Gastrocnemius medialis (tissue), 4 donors: ENCODE measurements around the gene ABL1. TPM values are rescaled to one million over a fixed set of nuclear protein-coding genes. Genes with fewer than 3 reads are reported as not detected.

ENCODE experiments used
- ATAC-seq, 2 donors: fragments of 150-250 bp; one replicate each; pipeline ENCODE4 v1.9.1; 2016
- DNase-seq, 2 donors: peaks; one replicate each; pipeline ENCODE4 v3.0.0-alpha.2; 2019
- H3K27ac ChIP-seq, 4 donors: fragments of 200-600 bp; sonication (generic); 1 replicate in 1 of 4; 2 replicates in 3 of 4; pipeline ENCODE4 v1.5.1; 2016 to 2018; ENCODE audit warnings: mild to moderate bottlenecking in 2 of 4, moderate library complexity in 1 of 4
- H3K27me3 ChIP-seq, 3 donors: fragments of 200-600 bp; sonication (generic) in 2 of 3; 1 replicate in 1 of 3; 2 replicates in 2 of 3; pipeline versions ENCODE4 v1.5.1 to v1.6.0; 2016 to 2019; ENCODE audit warnings: mild to moderate bottlenecking in 1 of 3, moderate library complexity in 1 of 3
- H3K36me3 ChIP-seq, 2 donors: fragments of 200-600 bp; sonication (generic) in 1 of 2; one replicate each; pipeline ENCODE4 v1.5.1; 2017 to 2018
- H3K4me1 ChIP-seq, 2 donors: fragments of 200-600 bp; sonication (generic) in 1 of 2; one replicate each; pipeline ENCODE4 v1.5.1; 2016 to 2017; ENCODE audit warnings: mild to moderate bottlenecking in 2 of 2
- H3K4me3 ChIP-seq, 4 donors: fragments of 200-600 bp; sonication (generic) in 3 of 4; 1 replicate in 1 of 4; 2 replicates in 3 of 4; pipeline ENCODE4 v1.5.1; 2016 to 2019; ENCODE audit warnings: mild to moderate bottlenecking in 2 of 4
- H3K9me3 ChIP-seq, 3 donors: fragments of 200-600 bp; sonication (generic) in 2 of 3; 1 replicate in 1 of 3; 2 replicates in 2 of 3; pipeline ENCODE4 v1.5.1; 2016 to 2019
- POLR2A ChIP-seq, 2 donors: fragments of 450-650 bp; IDR thresholded peaks; one replicate each; pipeline ENCODE4 v1.6.1; 2017; ENCODE audit warnings: antibody characterized with exemption in 2 of 2, mild to moderate bottlenecking in 2 of 2, moderate library complexity in 2 of 2
- in situ Hi-C, 4 donors: fragments of 200-750 bp; cut with MboI; loops; one replicate each; pipeline versions ENCODE4 v1.15.0 to v1.8.0; 2017; ENCODE audit warnings: low sequenced_read_pairs in 4 of 4
- intact Hi-C: fragments of 100-400 bp; cut with DNase I; formaldehyde crosslinking; loops from one replicate; pipeline ENCODE4 v1.15.1; 2023; ENCODE audit warnings: low total_unique reads
- total RNA-seq, 4 donors: library from RNA; depleted of rRNA; stranded (reverse); fragments of >200 nt; gene quantifications; one replicate each; pipeline versions ENCODE4 v1.1.0 to v1.2.3, GENCODE V29; 2016
- TF ChIP-seq, protein P1 (sequence below), 5 experiments: fragments of 450-650 bp in 3 of 5; fragments of 200-600 bp in 2 of 5; sonication (generic) in 2 of 5; IDR thresholded peaks in 4 of 5; conservative IDR thresholded peaks in 1 of 5; 1 replicate in 4 of 5; 2 replicates in 1 of 5; pipeline ENCODE4 v1.5.1; 2016 to 2019; ENCODE audit warnings: antibody characterized with exemption in 5 of 5, mild to moderate bottlenecking in 3 of 5, moderate library complexity in 3 of 5

Gene ABL1
- total RNA-seq, 4 donors from 2014 or later: 22.8 to 55.5 (median 28.5) TPM

DNA sequence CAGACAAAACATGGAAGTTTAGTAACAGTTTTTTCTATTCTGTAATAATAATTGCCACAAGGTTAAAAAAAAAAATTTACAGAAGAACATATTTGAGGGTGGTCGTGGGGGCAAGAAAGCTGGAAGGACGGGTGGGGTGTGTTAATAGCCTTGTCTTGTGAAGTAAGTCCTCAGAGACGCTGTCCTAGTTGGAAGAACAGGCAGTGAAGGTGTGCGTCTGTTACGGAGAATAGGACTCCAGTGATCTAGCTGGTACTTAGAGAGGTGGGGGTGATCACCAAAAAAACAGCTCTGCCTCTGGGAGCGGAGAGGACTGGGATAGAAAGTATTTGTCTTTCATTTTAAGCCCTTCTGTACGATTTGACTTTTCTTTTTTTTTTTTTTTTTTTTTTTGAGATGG, 17.7 kb downstream of the ABL1 start:
- Histone ChIP-seq H3K27ac (peak overlapping the region in 3 of 4 donors; percentile 2 to 40 (median 17)), H3K36me3 (peaks cover 0 to 29% of the 10 kb centered on the region in 2 donors), H3K4me3 (no peak overlapping the region), H3K4me1 (peaks cover 2 to 7% of the 10 kb centered on the region in 2 donors), H3K9me3 (no peaks in the 10 kb centered on the region), H3K27me3 (no peaks in the 10 kb centered on the region)
- TF ChIP-seq, protein P1, sequence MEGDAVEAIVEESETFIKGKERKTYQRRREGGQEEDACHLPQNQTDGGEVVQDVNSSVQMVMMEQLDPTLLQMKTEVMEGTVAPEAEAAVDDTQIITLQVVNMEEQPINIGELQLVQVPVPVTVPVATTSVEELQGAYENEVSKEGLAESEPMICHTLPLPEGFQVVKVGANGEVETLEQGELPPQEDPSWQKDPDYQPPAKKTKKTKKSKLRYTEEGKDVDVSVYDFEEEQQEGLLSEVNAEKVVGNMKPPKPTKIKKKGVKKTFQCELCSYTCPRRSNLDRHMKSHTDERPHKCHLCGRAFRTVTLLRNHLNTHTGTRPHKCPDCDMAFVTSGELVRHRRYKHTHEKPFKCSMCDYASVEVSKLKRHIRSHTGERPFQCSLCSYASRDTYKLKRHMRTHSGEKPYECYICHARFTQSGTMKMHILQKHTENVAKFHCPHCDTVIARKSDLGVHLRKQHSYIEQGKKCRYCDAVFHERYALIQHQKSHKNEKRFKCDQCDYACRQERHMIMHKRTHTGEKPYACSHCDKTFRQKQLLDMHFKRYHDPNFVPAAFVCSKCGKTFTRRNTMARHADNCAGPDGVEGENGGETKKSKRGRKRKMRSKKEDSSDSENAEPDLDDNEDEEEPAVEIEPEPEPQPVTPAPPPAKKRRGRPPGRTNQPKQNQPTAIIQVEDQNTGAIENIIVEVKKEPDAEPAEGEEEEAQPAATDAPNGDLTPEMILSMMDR (IDR thresholded peaks at IDR 0.05 in 4 of 5, conservative IDR thresholded peaks at IDR 0.05 in 1 of 5): no peak
- TF ChIP-seq POLR2A (IDR thresholded peaks at IDR 0.05): no peak
- DNase-seq (no peak), ATAC-seq (no peak)
- in situ Hi-C loops: no loop called here
- intact Hi-C loops: no loop called here

DNA sequence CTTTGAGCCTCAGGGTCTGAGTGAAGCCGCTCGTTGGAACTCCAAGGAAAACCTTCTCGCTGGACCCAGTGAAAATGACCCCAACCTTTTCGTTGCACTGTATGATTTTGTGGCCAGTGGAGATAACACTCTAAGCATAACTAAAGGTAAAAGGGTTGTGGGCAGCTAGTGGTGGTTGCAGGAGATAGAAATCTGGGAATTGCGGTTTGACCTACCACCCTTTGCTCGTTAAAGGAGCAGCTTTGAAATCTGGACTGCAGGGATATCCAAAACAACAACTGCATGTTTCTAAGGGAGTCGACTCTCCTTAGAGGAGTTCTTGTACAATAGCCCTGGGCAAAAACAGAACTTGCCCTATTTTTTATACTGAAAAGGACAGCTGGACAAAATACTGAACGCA, 19.0 kb downstream of the ABL1 start:
- in situ Hi-C loops (no loop called here), intact Hi-C loops (no loop called here)
- TF ChIP-seq POLR2A (IDR thresholded peaks at IDR 0.05): no peak
- TF ChIP-seq, protein P1 (IDR thresholded peaks at IDR 0.05 in 4 of 5, conservative IDR thresholded peaks at IDR 0.05 in 1 of 5): no peak
- no peaks in the 10 kb centered on the region for H3K9me3 ChIP-seq
- H3K4me1 ChIP-seq: peaks cover 0 to 12% of the 10 kb centered on the region in 2 donors
- no peaks in the 10 kb centered on the region for H3K27me3 ChIP-seq
- H3K4me3 ChIP-seq: no peak overlapping the region
- H3K36me3 ChIP-seq: peaks cover 0 to 29% of the 10 kb centered on the region in 2 donors
- ATAC-seq: no peak
- DNase-seq: no peak
- H3K27ac ChIP-seq: peak overlapping the region in 1 of 4 donors; percentile 3

DNA sequence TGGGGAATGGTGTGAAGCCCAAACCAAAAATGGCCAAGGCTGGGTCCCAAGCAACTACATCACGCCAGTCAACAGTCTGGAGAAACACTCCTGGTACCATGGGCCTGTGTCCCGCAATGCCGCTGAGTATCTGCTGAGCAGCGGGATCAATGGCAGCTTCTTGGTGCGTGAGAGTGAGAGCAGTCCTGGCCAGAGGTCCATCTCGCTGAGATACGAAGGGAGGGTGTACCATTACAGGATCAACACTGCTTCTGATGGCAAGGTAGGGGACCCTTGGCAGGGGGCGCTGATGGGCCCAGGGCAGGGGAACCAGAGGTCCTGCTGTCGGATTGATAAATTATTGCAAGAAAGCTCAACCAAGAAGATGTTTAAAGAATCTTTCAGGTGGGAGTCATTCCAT, 19.8 kb downstream of the ABL1 start:
- ATAC-seq (no peak), DNase-seq (no peak)
- H3K36me3 ChIP-seq: peaks cover 0 to 29% of the 10 kb centered on the region in 2 donors
- H3K4me1 ChIP-seq: peaks cover 1 to 16% of the 10 kb centered on the region in 2 donors
- H3K27me3 ChIP-seq: no peaks in the 10 kb centered on the region
- no peak overlapping the region for H3K27ac ChIP-seq
- H3K9me3 ChIP-seq: no peaks in the 10 kb centered on the region
- in situ Hi-C loops (no loop called here), intact Hi-C loops (no loop called here)
- no peak overlapping the region for H3K4me3 ChIP-seq
- TF ChIP-seq POLR2A (IDR thresholded peaks at IDR 0.05): no peak
- TF ChIP-seq, protein P1 (IDR thresholded peaks at IDR 0.05 in 4 of 5, conservative IDR thresholded peaks at IDR 0.05 in 1 of 5): no peak

DNA sequence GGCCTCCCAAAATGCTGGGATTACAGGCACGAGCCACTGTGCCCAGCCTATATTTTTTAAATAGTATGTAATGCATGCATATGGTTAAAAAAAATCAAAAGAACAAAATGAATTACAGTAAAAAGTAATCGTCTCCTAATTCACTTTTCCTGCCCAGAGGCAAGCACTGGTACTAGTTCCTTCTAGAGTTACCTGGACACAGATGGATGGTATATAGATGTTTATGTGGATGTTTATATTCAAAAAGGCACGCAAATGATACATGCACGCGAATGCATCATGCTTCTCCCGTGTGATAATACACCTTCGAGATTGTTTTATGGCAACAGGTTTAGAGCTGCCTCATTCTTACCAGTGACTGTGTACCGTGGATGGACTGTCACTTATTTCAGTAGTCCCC, 21.4 kb downstream of the ABL1 start:
- Histone ChIP-seq H3K27me3 (no peaks in the 10 kb centered on the region), H3K9me3 (no peaks in the 10 kb centered on the region), H3K4me3 (no peak overlapping the region), H3K27ac (no peak overlapping the region), H3K4me1 (peaks cover 16 to 29% of the 10 kb centered on the region in 2 donors), H3K36me3 (peaks cover 0 to 29% of the 10 kb centered on the region in 2 donors)
- TF ChIP-seq POLR2A (IDR thresholded peaks at IDR 0.05): no peak
- TF ChIP-seq, protein P1 (IDR thresholded peaks at IDR 0.05 in 4 of 5, conservative IDR thresholded peaks at IDR 0.05 in 1 of 5): no peak
- DNase-seq (no peak), ATAC-seq (no peak)
- intact Hi-C loops: no loop called here
- in situ Hi-C loops: no loop called here
